ENCODE results near the gene CCNA2. TPM values are rescaled to one million over a fixed set of nuclear protein-coding genes. Genes with fewer than 3 reads are reported as not detected.

Gene CCNA2
- total and polyA plus RNA-seq, 3 donors from 2014 or later, result 6.3 to 10.2 (median 8.0) TPM

- no peaks in the 10 kb centered on the region for H3K36me3 ChIP-seq (ENCODE audit: low read depth, missing control alignments)
- DNase-seq, result no peak
- H3K4me1 ChIP-seq, result no peaks in the 10 kb centered on the region
- H3K4me3 ChIP-seq, result no peak overlapping the region
- no peak for TF ChIP-seq CTCF (IDR thresholded peaks at IDR 0.05)
- no peak for TF ChIP-seq POLR2A (IDR thresholded peaks at IDR 0.05)
- H3K27ac ChIP-seq, result no peak overlapping the region
- intact Hi-C loops (cut with DNase I; ENCODE audit: low total_unique reads), result no loop called here
- no peaks in the 10 kb centered on the region for H3K27me3 ChIP-seq
- WGBS, 2 donors, result 83 to 86% methylated on average over 6 of the region's 6 CpGs
- H3K9me3 ChIP-seq, result no peaks in the 10 kb centered on the region
Observed at GRCh38 chr4:121776610-121777401, 46.9 kb downstream of the CCNA2 start.

GRCh38 chr4:121773883-121774282 lies 49.8 kb downstream of the CCNA2 start:
- Histone ChIP-seq H3K27ac (no peak overlapping the region), H3K9me3 (no peaks in the 10 kb centered on the region), H3K27me3 (no peaks in the 10 kb centered on the region), H3K4me1 (no peaks in the 10 kb centered on the region), H3K36me3 (ENCODE audit: low read depth, missing control alignments) (no peaks in the 10 kb centered on the region), H3K4me3 (no peak overlapping the region)
- TF ChIP-seq POLR2A (IDR thresholded peaks at IDR 0.05), result no peak
- no peak for TF ChIP-seq CTCF (IDR thresholded peaks at IDR 0.05)
- WGBS, 2 donors, result 86 to 88% methylated on average over 1 of the region's 1 CpG
- intact Hi-C loops (cut with DNase I; ENCODE audit: low total_unique reads), result no loop called here
- no peak for DNase-seq

GRCh38 chr4:121771869-121772268 lies 51.8 kb downstream of the CCNA2 start:
- DNase-seq, result no peak
- no peak for TF ChIP-seq POLR2A (IDR thresholded peaks at IDR 0.05)
- no peak for TF ChIP-seq CTCF (IDR thresholded peaks at IDR 0.05)
- Histone ChIP-seq H3K4me1 (no peaks in the 10 kb centered on the region), H3K9me3 (no peaks in the 10 kb centered on the region), H3K4me3 (no peak overlapping the region), H3K27me3 (no peaks in the 10 kb centered on the region), H3K27ac (no peak overlapping the region), H3K36me3 (ENCODE audit: low read depth, missing control alignments) (no peaks in the 10 kb centered on the region)
- intact Hi-C loops (cut with DNase I; ENCODE audit: low total_unique reads), result no loop called here
- 92 to 96% methylated on average over 1 of the region's 1 CpG for WGBS, 2 donors

- 94 to 97% methylated on average over 2 of the region's 2 CpGs for WGBS, 2 donors
- Histone ChIP-seq H3K4me1 (peaks cover 3% of the 10 kb centered on the region), H3K36me3 (ENCODE audit: low read depth, missing control alignments) (no peaks in the 10 kb centered on the region), H3K9me3 (no peaks in the 10 kb centered on the region), H3K27me3 (no peaks in the 10 kb centered on the region), H3K27ac (no peak overlapping the region), H3K4me3 (no peak overlapping the region)
- TF ChIP-seq CTCF (IDR thresholded peaks at IDR 0.05) (no peak), POLR2A (IDR thresholded peaks at IDR 0.05) (no peak)
- intact Hi-C loops (cut with DNase I; ENCODE audit: low total_unique reads), result no loop called here
- DNase-seq, result no peak
Observed at GRCh38 chr4:121769341-121769740, 54.3 kb downstream of the CCNA2 start.

GRCh38 chr4:121767166-121767565 lies 56.5 kb downstream of the CCNA2 start:
- no peaks in the 10 kb centered on the region for H3K27me3 ChIP-seq
- H3K4me3 ChIP-seq, result no peak overlapping the region
- no peak for DNase-seq
- WGBS, 2 donors, result 88 to 89% methylated on average over 4 of the region's 4 CpGs
- TF ChIP-seq CTCF (IDR thresholded peaks at IDR 0.05) (no peak), POLR2A (IDR thresholded peaks at IDR 0.05) (no peak)
- intact Hi-C loops (cut with DNase I; ENCODE audit: low total_unique reads), result no loop called here
- no peaks in the 10 kb centered on the region for H3K9me3 ChIP-seq
- peaks cover 3% of the 10 kb centered on the region for H3K4me1 ChIP-seq
- H3K27ac ChIP-seq, result no peak overlapping the region
- no peaks in the 10 kb centered on the region for H3K36me3 ChIP-seq (ENCODE audit: low read depth, missing control alignments)
